ENCODE data around the gene WNT3.

DNA sequence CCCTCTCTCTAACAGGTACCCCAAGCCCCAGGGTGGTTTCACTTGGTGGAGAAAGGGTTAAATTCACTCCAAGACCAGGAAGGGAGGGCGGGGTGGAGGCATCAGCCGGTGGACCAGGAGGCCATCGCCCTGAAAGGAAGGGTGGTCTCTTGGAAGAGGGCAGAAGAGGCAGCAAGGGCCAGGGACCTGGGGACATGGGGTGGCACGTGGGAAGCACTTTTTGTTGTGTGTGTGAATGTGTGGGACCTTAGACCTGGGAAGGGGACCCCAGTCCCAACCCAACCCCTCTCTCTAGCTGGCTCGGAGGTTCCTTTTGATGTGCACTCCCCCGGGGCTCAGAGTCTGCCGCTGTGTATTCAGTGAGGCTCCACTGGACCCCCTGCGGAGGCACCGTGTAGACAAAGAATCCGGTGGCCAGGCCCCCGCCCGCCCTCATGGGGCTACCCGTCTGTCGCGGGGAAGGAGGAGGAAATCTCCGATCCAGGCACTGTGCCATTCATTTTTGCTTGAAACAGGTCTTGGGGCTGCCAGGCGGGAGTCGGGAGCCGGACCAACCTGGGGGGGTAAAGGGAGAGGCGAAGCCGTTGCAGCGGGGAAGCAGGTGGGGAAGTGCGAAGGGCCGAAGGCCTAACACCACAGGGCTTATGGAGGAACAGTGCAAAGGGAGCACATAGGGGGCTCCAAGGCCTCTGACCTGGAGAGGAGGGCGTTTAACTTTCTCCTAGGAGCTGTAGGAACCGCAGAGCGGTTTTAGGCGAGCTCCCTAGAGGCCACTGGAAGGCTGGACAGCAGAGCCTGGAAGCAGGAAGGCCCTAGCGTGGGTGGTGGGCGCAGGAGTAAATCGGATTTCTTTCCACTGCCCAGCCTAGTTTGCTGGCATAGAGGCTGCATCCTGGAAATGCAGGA lies 3.2 kb upstream of the WNT3 start:
- TF ChIP-seq, protein P1, sequence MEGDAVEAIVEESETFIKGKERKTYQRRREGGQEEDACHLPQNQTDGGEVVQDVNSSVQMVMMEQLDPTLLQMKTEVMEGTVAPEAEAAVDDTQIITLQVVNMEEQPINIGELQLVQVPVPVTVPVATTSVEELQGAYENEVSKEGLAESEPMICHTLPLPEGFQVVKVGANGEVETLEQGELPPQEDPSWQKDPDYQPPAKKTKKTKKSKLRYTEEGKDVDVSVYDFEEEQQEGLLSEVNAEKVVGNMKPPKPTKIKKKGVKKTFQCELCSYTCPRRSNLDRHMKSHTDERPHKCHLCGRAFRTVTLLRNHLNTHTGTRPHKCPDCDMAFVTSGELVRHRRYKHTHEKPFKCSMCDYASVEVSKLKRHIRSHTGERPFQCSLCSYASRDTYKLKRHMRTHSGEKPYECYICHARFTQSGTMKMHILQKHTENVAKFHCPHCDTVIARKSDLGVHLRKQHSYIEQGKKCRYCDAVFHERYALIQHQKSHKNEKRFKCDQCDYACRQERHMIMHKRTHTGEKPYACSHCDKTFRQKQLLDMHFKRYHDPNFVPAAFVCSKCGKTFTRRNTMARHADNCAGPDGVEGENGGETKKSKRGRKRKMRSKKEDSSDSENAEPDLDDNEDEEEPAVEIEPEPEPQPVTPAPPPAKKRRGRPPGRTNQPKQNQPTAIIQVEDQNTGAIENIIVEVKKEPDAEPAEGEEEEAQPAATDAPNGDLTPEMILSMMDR (IDR thresholded peaks at IDR 0.05) = no peak
- TF ChIP-seq EZH2 (IDR thresholded peaks at IDR 0.05; ENCODE audit: borderline replicate concordance, insufficient read depth, low read depth, low read length, poor library complexity, severe bottlenecking) = no peak
